ENCODE results near the gene MC1R. TPM values are rescaled to one million over a fixed set of nuclear protein-coding genes. Genes with fewer than 3 reads are reported as not detected.
A peak's percentile ranks its signal among the peaks of the same experiment; 100 is the strongest.

Gene MC1R
- total RNA-seq, 1 experiment from 2014 or later, result 13.4 TPM

DNA sequence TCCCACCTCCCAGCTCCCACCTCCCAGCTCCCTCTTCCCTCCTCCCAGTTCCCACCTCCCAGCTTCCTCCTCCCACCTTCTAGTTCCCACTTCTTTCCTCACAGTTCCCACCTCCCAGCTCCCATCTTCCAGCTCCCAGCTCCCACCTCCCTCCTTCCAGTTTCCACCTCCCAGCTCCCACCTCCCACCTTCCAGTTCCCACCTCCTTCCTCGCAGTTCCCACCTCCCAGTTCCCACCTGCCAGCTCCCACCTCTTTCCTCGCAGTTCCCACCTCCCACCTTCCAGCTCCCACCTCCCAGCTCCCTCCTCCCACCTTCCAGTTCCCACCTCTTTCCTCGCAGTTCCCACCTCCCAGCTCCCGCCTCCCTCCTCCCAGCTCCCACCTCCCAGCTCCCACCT lies 10.4 kb upstream of the MC1R start:
- no peak for TF ChIP-seq EZH2 (IDR thresholded peaks at IDR 0.05; ENCODE audit: borderline replicate concordance, low read depth, low read length, poor library complexity, severe bottlenecking)
- TF ChIP-seq, protein P1, sequence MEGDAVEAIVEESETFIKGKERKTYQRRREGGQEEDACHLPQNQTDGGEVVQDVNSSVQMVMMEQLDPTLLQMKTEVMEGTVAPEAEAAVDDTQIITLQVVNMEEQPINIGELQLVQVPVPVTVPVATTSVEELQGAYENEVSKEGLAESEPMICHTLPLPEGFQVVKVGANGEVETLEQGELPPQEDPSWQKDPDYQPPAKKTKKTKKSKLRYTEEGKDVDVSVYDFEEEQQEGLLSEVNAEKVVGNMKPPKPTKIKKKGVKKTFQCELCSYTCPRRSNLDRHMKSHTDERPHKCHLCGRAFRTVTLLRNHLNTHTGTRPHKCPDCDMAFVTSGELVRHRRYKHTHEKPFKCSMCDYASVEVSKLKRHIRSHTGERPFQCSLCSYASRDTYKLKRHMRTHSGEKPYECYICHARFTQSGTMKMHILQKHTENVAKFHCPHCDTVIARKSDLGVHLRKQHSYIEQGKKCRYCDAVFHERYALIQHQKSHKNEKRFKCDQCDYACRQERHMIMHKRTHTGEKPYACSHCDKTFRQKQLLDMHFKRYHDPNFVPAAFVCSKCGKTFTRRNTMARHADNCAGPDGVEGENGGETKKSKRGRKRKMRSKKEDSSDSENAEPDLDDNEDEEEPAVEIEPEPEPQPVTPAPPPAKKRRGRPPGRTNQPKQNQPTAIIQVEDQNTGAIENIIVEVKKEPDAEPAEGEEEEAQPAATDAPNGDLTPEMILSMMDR (conservative IDR thresholded peaks at IDR 0.05; ENCODE audit: low read depth, low read length), result no peak
- Histone ChIP-seq H3K36me3 (ENCODE audit: insufficient read depth, low read length, poor library complexity, severe bottlenecking) (peaks cover 64% of the 10 kb centered on the region), H3K4me3 (ENCODE audit: low read depth, low read length, poor library complexity, severe bottlenecking) (no peak overlapping the region), H3K9me3 (ENCODE audit: low read depth, low read length, poor library complexity, severe bottlenecking) (peaks cover 7% of the 10 kb centered on the region), H3K4me1 (ENCODE audit: insufficient read depth, low read length, poor library complexity, severe bottlenecking) (peaks cover 5% of the 10 kb centered on the region), H3K27ac (ENCODE audit: low read depth, low read length, poor library complexity, severe bottlenecking) (no peak overlapping the region), H3K27me3 (replicated peaks; ENCODE audit: insufficient read depth, low read depth, low read length, poor library complexity) (no peaks in the 10 kb centered on the region)
- BruUV-seq (replicated peaks), result no TSS peak
- intact Hi-C loops (cut with micrococcal nuclease; ENCODE audit: unreplicated experiment), result no loop called here
- no peak for DNase-seq (ENCODE audit: low spot score)
- CTCF ChIA-PET, result interaction anchor here (0.6 kb wide), 1 partner anchor 128 kb away, joined by 3 read pairs; no protein-coding TSS in a partner anchor
- POLR2A ChIA-PET (ENCODE audit: low non-redundant PET), result no interaction called here

DNA sequence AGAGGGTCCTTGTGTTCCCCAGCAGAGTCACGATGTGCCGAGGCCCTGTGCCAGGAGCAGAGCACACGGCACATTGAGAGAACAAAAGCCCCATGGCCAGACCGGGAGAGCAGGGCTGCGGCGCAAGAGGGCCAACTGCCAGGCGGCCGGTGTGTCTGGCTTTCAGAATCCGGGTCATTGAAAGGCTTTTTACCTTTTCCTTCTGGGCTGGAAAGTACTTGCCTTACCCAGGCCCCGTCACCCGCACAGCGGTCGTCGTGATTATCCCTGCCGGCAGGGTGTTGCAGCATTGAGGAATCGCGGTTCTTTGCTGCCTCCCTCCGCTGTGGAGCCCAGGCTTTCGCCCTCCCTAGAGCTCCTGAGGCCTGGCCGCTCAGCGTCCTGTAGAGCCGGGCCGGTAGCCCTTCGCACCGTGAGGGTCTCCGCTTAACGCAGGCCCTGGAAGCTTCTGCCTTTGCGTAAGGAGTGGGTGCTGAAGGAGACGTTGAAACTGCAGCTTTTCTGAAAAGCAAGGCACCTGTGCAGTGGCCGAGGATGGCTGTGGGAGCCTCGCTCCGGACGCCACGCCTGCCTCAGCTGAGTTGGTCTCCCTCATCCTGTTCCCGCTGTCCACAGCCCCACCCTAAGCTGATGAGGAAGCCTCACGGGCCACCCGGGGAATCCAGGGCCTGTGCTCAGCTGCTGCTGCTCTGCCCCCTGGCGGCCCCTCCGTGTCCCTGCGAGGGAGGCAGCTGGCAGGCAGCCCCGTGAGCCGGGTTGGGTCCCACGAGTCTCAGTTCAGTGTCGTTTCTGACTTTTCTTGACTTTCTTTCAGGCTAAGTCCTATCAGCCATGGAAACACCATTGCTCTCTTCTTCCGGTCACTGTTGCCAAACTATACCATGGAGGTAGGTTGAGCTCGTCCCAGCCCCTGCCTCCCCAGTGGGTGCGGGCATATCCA lies 8.6 kb upstream of the MC1R start:
- peaks cover 52% of the 10 kb centered on the region for H3K36me3 ChIP-seq (ENCODE audit: insufficient read depth, low read length, poor library complexity, severe bottlenecking)
- TSS peak; percentile 25 for BruUV-seq (replicated peaks)
- no peak for TF ChIP-seq EZH2 (IDR thresholded peaks at IDR 0.05; ENCODE audit: borderline replicate concordance, low read depth, low read length, poor library complexity, severe bottlenecking)
- TF ChIP-seq, protein P1 (conservative IDR thresholded peaks at IDR 0.05; ENCODE audit: low read depth, low read length), result peak; percentile 97
- DNase-seq (ENCODE audit: low spot score), result peak; percentile 86
- intact Hi-C loops (cut with micrococcal nuclease; ENCODE audit: unreplicated experiment), result loop anchor here (10.0 kb wide), 1 partner anchor 205 kb away; the partner anchor contains the start of gene SPATA2L
- ChIA-PET CTCF (interaction anchor here (0.6 to 1.0 kb wide), 7 partner anchors 9 to 204 kb away, joined by 3 to 6 read pairs (median 4); partner anchors contain the start of genes MC1R and TUBB3), POLR2A (ENCODE audit: low non-redundant PET) (no interaction called here)
- no peak overlapping the region for H3K4me3 ChIP-seq (ENCODE audit: low read depth, low read length, poor library complexity, severe bottlenecking)
- H3K27me3 ChIP-seq (replicated peaks; ENCODE audit: insufficient read depth, low read depth, low read length, poor library complexity), result no peaks in the 10 kb centered on the region
- H3K27ac ChIP-seq (ENCODE audit: low read depth, low read length, poor library complexity, severe bottlenecking), result peak overlapping the region; percentile 47
- peaks cover 7% of the 10 kb centered on the region for H3K9me3 ChIP-seq (ENCODE audit: low read depth, low read length, poor library complexity, severe bottlenecking)
- H3K4me1 ChIP-seq (ENCODE audit: insufficient read depth, low read length, poor library complexity, severe bottlenecking), result peaks cover 5% of the 10 kb centered on the region

DNA sequence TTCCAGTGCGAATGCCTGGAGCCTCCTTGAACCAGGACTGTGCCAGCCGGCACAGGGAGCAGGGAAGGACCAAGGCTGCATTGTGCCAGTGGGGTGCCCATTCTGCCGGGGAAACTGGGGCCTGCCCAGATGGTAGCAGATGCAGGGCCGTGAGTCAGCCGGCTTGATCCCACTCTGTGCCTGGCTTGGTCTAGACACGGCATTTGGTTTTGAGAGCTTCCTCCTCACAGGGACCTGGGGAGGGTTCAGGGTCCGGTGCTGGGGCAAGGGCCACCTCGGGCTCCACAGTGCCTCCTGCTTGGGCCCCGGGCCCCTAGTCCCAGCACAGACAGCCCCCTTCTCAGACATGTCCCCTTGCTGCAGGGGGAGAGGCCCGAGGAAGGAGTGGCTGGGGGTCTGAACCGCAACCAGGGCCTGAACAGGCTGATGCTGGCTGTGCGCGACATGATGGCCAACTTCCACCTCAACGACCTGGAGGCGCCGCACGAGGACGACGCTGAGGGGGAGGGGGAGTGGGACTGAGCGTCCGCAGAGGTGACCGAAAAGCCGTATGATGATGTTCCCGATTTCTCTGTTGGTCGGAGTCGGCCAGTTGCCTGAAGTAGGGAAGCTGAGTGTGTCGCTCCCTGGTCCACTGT lies 7.8 kb upstream of the MC1R start:
- BruUV-seq (replicated peaks), result no TSS peak
- intact Hi-C loops (cut with micrococcal nuclease; ENCODE audit: unreplicated experiment), result loop anchor here (10.0 kb wide), 1 partner anchor 206 kb away; the partner anchor contains the start of gene SPATA2L
- Histone ChIP-seq H3K36me3 (ENCODE audit: insufficient read depth, low read length, poor library complexity, severe bottlenecking) (peaks cover 52% of the 10 kb centered on the region), H3K27me3 (replicated peaks; ENCODE audit: insufficient read depth, low read depth, low read length, poor library complexity) (no peaks in the 10 kb centered on the region), H3K4me1 (ENCODE audit: insufficient read depth, low read length, poor library complexity, severe bottlenecking) (peaks cover 5% of the 10 kb centered on the region), H3K4me3 (ENCODE audit: low read depth, low read length, poor library complexity, severe bottlenecking) (no peak overlapping the region), H3K9me3 (ENCODE audit: low read depth, low read length, poor library complexity, severe bottlenecking) (peaks cover 7% of the 10 kb centered on the region), H3K27ac (ENCODE audit: low read depth, low read length, poor library complexity, severe bottlenecking) (no peak overlapping the region)
- TF ChIP-seq, protein P1 (conservative IDR thresholded peaks at IDR 0.05; ENCODE audit: low read depth, low read length), result no peak
- no peak for TF ChIP-seq EZH2 (IDR thresholded peaks at IDR 0.05; ENCODE audit: borderline replicate concordance, low read depth, low read length, poor library complexity, severe bottlenecking)
- CTCF ChIA-PET, result interaction anchor here (0.7 to 1.0 kb wide), 4 partner anchors 8 to 205 kb away, joined by 3 to 6 read pairs (median 4); partner anchors contain the start of genes MC1R and TUBB3
- no peak for DNase-seq (ENCODE audit: low spot score)
- POLR2A ChIA-PET (ENCODE audit: low non-redundant PET), result no interaction called here
